HCT116 (cell line): Measurements from ENCODE around the gene LHX4. TPM values are rescaled to one million over a fixed set of nuclear protein-coding genes. Genes with fewer than 3 reads are reported as not detected.

ENCODE experiments used
- ATAC-seq: fragments of 200-7000 bp; cut with Tn5 transposase; 2 replicates; pipeline ENCODE4 v1.9.1; 2020; ENCODE audit warnings: mild to moderate bottlenecking, moderate library complexity
- BruUV-seq: library from RNA; stranded (reverse); fragments of 400-500 nt; replicated peaks from 2 replicates; lab custom pipeline; 2021; lab: Mats Ljungman, UMichigan
- CTCF ChIA-PET: fragments of 300-600 bp; sonication (Branson Sonifier 250); formaldehyde crosslinking; loops from one replicate; lab custom pipeline; 2021; ENCODE audit warnings: antibody characterized with exemption; lab: Charles Lee
- POLR2A ChIA-PET: fragments of 300-600, 350-600 bp; sonication (Branson Sonifier 250); formaldehyde crosslinking; loops from one replicate; lab custom pipeline; 2021; ENCODE audit warnings: antibody characterized with exemption; lab: Charles Lee
- RAD21 ChIA-PET, 2 experiments: fragments of 300-600 bp; sonication (Branson Sonifier 250); formaldehyde crosslinking; loops; one replicate each; lab custom pipeline; 2023; ENCODE audit warnings: low total read pairs in 2 of 2; ENCODE audit not compliant: uncharacterized antibody in 2 of 2, unreplicated experiment in 2 of 2, low non-redundant PET in 1 of 2; lab: Charles Lee
- DNase-seq: peaks from one replicate; pipeline ENCODE4 v3.0.0-alpha.2; 2010; ENCODE audit warnings: low read depth, low spot score
- H2AFZ ChIP-seq: fragments of 200-600 bp; shearing (Covaris generic), sonication (generic); 2 replicates; pipeline ENCODE4 v1.6.1; 2017; ENCODE audit warnings: low read depth, mixed run types, mixed read lengths, antibody characterized with exemption, low read length; ENCODE audit not compliant: poor library complexity, severe bottlenecking
- H3K27ac ChIP-seq: 2 replicates; pipeline ENCODE4 v1.5.1; 2012; ENCODE audit warnings: low read depth, low read length
- H3K27me3 ChIP-seq: fragments of 200-600 bp; sonication (generic); 2 replicates; pipeline ENCODE4 v1.6.1; 2016; ENCODE audit warnings: mixed run types, low read length, mixed read lengths; ENCODE audit not compliant: insufficient read depth
- H3K36me3 ChIP-seq, 2 experiments: fragments of 200-500 bp in 1 of 2; fragments of 200-600 bp in 1 of 2; sonication (Bioruptor generic) in 1 of 2; sonication (generic) in 1 of 2; 2 replicates each; pipeline versions ENCODE4 v1.5.1 to v1.6.1; 2014 to 2016; ENCODE audit warnings: low read length in 2 of 2, inconsistent platforms in 1 of 2, mixed read lengths in 1 of 2, mixed run types in 1 of 2; ENCODE audit not compliant: insufficient read depth in 2 of 2, control insufficient read depth in 1 of 2
- H3K4me1 ChIP-seq, 2 experiments: fragments of 200-600 bp in 1 of 2; sonication (generic) in 1 of 2; 2 replicates each; pipeline versions ENCODE4 v1.5.1 to v1.6.1; 2012 to 2017; ENCODE audit warnings: low read length in 2 of 2, inconsistent platforms in 1 of 2, mild to moderate bottlenecking in 1 of 2, mixed read lengths in 1 of 2, mixed run types in 1 of 2, moderate library complexity in 1 of 2; ENCODE audit not compliant: insufficient read depth in 2 of 2, control insufficient read depth in 1 of 2
- H3K4me2 ChIP-seq: fragments of 200-600 bp; sonication (generic); 2 replicates; pipeline ENCODE4 v1.6.1; 2017; ENCODE audit warnings: mixed run types, low read length, mixed read lengths
- H3K4me3 ChIP-seq, 2 experiments: fragments of 200-600 bp in 1 of 2; sonication (generic) in 1 of 2; replicated peaks in 1 of 2; 2 replicates each; pipeline ENCODE4 v1.5.1; 2011 to 2016; ENCODE audit warnings: low read length in 2 of 2, control low read depth in 1 of 2, low read depth in 1 of 2, mild to moderate bottlenecking in 1 of 2, mixed read lengths in 1 of 2, mixed run types in 1 of 2
- H3K79me2 ChIP-seq: fragments of 200-600 bp; sonication (generic); 2 replicates; pipeline ENCODE4 v1.6.1; 2017; ENCODE audit warnings: mild to moderate bottlenecking, mixed run types, low read length, moderate library complexity, mixed read lengths; ENCODE audit not compliant: insufficient read depth
- H3K9ac ChIP-seq: fragments of 200-600 bp; sonication (generic); 2 replicates; pipeline ENCODE4 v1.6.1; 2016; ENCODE audit warnings: low read length, mixed read lengths
- H3K9me2 ChIP-seq: fragments of 200-600 bp; sonication (generic), shearing (Covaris generic); 2 replicates; pipeline ENCODE4 v1.6.1; 2017; ENCODE audit warnings: mixed run types, mild to moderate bottlenecking, moderate library complexity; ENCODE audit not compliant: insufficient read depth
- H3K9me3 ChIP-seq, 2 experiments: fragments of 200-500 bp in 1 of 2; fragments of 200-600 bp in 1 of 2; sonication (Bioruptor generic) in 1 of 2; sonication (generic) in 1 of 2; 2 replicates each; pipeline ENCODE4 v1.6.1; 2014 to 2017; ENCODE audit warnings: low read length in 2 of 2, mixed read lengths in 2 of 2, inconsistent platforms in 1 of 2, low read depth in 1 of 2, mild to moderate bottlenecking in 1 of 2, mixed run types in 1 of 2, moderate library complexity in 1 of 2; ENCODE audit not compliant: control insufficient read depth in 1 of 2, insufficient read depth in 1 of 2
- H4K20me1 ChIP-seq: fragments of 200-600 bp; sonication (generic), shearing (Covaris generic); 2 replicates; pipeline ENCODE4 v1.6.1; 2017; ENCODE audit warnings: mixed run types, mild to moderate bottlenecking, moderate library complexity; ENCODE audit not compliant: insufficient read depth
- CBX3 ChIP-seq: IDR thresholded peaks from 2 replicates; pipeline ENCODE4 v1.6.1; 2012; ENCODE audit warnings: low read depth
- CEBPB ChIP-seq: IDR thresholded peaks from 2 replicates; pipeline ENCODE4 v1.6.1; 2012; ENCODE audit warnings: low read depth
- EZH2 ChIP-seq: fragments of 200-600 bp; sonication (generic); IDR thresholded peaks from 2 replicates; pipeline ENCODE4 v1.6.1; 2017; ENCODE audit warnings: antibody characterized with exemption, mixed run types
- EZH2phosphoT487 ChIP-seq: fragments of 200-600 bp; IDR thresholded peaks from 2 replicates; pipeline ENCODE4 v1.6.1; 2018; ENCODE audit warnings: antibody characterized with exemption, borderline replicate concordance
- FOSL1 ChIP-seq: IDR thresholded peaks from 2 replicates; pipeline ENCODE4 v1.6.1; 2012; ENCODE audit warnings: low read depth
- POLR2AphosphoS5 ChIP-seq: IDR thresholded peaks from 2 replicates; pipeline ENCODE4 v1.6.1; 2011; ENCODE audit warnings: mild to moderate bottlenecking, low read depth, low read length, moderate library complexity
- RAD21 ChIP-seq: IDR thresholded peaks from 2 replicates; pipeline ENCODE4 v1.6.1; 2012; ENCODE audit warnings: low read depth, mild to moderate bottlenecking
- SIN3A ChIP-seq: IDR thresholded peaks from 2 replicates; pipeline ENCODE4 v1.6.1; 2012; ENCODE audit warnings: low read depth
- ZBTB33 ChIP-seq: IDR thresholded peaks from 2 replicates; pipeline ENCODE4 v1.6.1; 2011; ENCODE audit warnings: mild to moderate bottlenecking, low read length, moderate library complexity; ENCODE audit not compliant: insufficient replicate concordance; ENCODE audit errors: extremely low read depth
- ZFX ChIP-seq: fragments of 450-650 bp; IDR thresholded peaks from 2 replicates; pipeline ENCODE4 v1.6.1; 2017
- intact Hi-C: fragments of 100-400 bp; cut with micrococcal nuclease; formaldehyde crosslinking; loops from 2 replicates; pipeline ENCODE4 v1.10.0; 2022
- total RNA-seq: library from RNA; stranded (reverse); gene quantifications from one replicate; pipeline ENCODE4 v1.2.1, GENCODE V29; 2021; ENCODE audit not compliant: unreplicated experiment
- TF ChIP-seq, protein P1 (sequence below): IDR thresholded peaks from 2 replicates; pipeline ENCODE4 v1.6.1; 2012
- TF ChIP-seq, protein P2 (sequence below): IDR thresholded peaks from 2 replicates; pipeline ENCODE4 v1.6.1; 2012

LHX4 gene
- total RNA-seq, 1 experiment from 2014 or later, result 0.44 TPM

GRCh38 chr1:180283098-180283497 is 53.0 kb downstream of the LHX4 start:
- H3K9ac ChIP-seq, result no peak overlapping the region
- ChIA-PET RAD21 (interaction anchor here in 1 of 2 experiments (0.7 kb wide), 1 partner anchor 83 kb away, joined by 5 read pairs; no protein-coding TSS in a partner anchor), POLR2A (no interaction called here)
- TF ChIP-seq FOSL1 (no peak), CEBPB (no peak), ZFX (no peak), POLR2AphosphoS5 (no peak), EZH2phosphoT487 (no peak)
- TF ChIP-seq, all 23 proteins: peak for 0
- no peak overlapping the region for H3K27ac ChIP-seq
- no peak overlapping the region for H3K4me2 ChIP-seq
- CTCF ChIA-PET, result no interaction called here
- no peaks in the 10 kb centered on the region for H3K9me3 ChIP-seq
- no peaks in the 10 kb centered on the region; the same call in 1 of the 2 replicates for H4K20me1 ChIP-seq
- no peaks in the 10 kb centered on the region for H3K79me2 ChIP-seq
- H3K4me1 ChIP-seq, result no peaks in the 10 kb centered on the region
- no peak overlapping the region for H3K4me3 ChIP-seq
- H3K9me2 ChIP-seq, result no peaks in the 10 kb centered on the region
- H3K36me3 ChIP-seq, result no peaks in the 10 kb centered on the region
- no peak overlapping the region for H2AFZ ChIP-seq
- no TSS peak for BruUV-seq
- H3K27me3 ChIP-seq, result no peaks in the 10 kb centered on the region
- ATAC-seq, result no peak
- intact Hi-C loops, result no loop called here
- DNase-seq, result no peak

DNA sequence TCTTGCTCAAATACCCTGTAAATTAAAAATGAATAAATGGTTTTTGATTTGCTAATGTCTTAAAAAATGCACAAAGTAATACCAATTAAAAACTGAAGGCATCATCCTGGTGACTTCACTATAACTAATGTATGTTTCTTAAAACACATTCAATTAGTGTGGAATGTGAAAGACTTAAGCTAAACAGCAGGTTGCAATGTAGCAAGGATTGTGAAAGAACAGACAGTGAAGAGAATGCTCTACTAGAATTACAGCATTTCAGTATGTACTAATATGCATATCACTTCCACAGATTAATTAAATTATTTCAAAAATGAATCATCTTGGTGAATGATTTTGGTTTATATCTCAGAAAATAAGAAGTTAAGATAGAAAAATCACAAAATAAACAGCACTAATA is 56.4 kb downstream of the LHX4 start:
- no peak for ATAC-seq
- Histone ChIP-seq H3K9ac (no peak overlapping the region), H3K27me3 (no peaks in the 10 kb centered on the region), H3K9me2 (no peaks in the 10 kb centered on the region), H3K4me2 (no peak overlapping the region), H3K79me2 (no peaks in the 10 kb centered on the region), H3K4me3 (no peak overlapping the region), H3K9me3 (no peaks in the 10 kb centered on the region), H3K36me3 (no peaks in the 10 kb centered on the region), H3K4me1 (peaks cover 0 to 5% of the 10 kb centered on the region in 2 experiments; a peak in 3 of 4 replicates), H4K20me1 (no peaks in the 10 kb centered on the region; the same call in 1 of the 2 replicates), H2AFZ (no peak overlapping the region), H3K27ac (no peak overlapping the region)
- RAD21 ChIA-PET, result no interaction called here
- intact Hi-C loops, result no loop called here
- POLR2A ChIA-PET, result no interaction called here
- CTCF ChIA-PET, result no interaction called here
- BruUV-seq, result TSS peak; percentile 11
- DNase-seq, result no peak
- TF ChIP-seq CEBPB (no peak), EZH2phosphoT487 (no peak), CBX3 (no peak), EZH2 (no peak), RAD21 (no peak), SIN3A (no peak), ZBTB33 (no peak), FOSL1 (no peak)
- TF ChIP-seq, protein P1, sequence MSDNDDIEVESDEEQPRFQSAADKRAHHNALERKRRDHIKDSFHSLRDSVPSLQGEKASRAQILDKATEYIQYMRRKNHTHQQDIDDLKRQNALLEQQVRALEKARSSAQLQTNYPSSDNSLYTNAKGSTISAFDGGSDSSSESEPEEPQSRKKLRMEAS, result no peak
- TF ChIP-seq, protein P2, sequence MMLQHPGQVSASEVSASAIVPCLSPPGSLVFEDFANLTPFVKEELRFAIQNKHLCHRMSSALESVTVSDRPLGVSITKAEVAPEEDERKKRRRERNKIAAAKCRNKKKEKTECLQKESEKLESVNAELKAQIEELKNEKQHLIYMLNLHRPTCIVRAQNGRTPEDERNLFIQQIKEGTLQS, result no peak
